H9 (cell line): Measurements from ENCODE around the gene FBXO39. TPM values are rescaled to one million over a fixed set of nuclear protein-coding genes. Genes with fewer than 3 reads are reported as not detected.

ENCODE experiments used
- DNase-seq: peaks from one replicate; pipeline ENCODE4 v3.0.0-alpha.2; 2017
- H2AFZ ChIP-seq: one replicate; pipeline ENCODE4 v1.6.1; 2013; ENCODE audit warnings: mild to moderate bottlenecking, low read length, control low read depth, moderate library complexity
- H2AK5ac ChIP-seq: 2 replicates; pipeline ENCODE4 v1.6.1; 2013; ENCODE audit warnings: low read length, control low read depth, mixed read lengths; ENCODE audit not compliant: insufficient read length
- H2BK120ac ChIP-seq: one replicate; pipeline ENCODE4 v1.6.1; 2013; ENCODE audit warnings: low read depth, mild to moderate bottlenecking, low read length, control low read depth, inconsistent platforms; ENCODE audit not compliant: poor library complexity, severe bottlenecking
- H2BK12ac ChIP-seq: 2 replicates; pipeline ENCODE4 v1.6.1; 2013; ENCODE audit warnings: low read length, control low read depth, mixed read lengths, low read depth; ENCODE audit not compliant: insufficient read length
- H2BK15ac ChIP-seq: 2 replicates; pipeline ENCODE4 v1.6.1; 2013; ENCODE audit warnings: low read depth, low read length, control low read depth
- H2BK20ac ChIP-seq: one replicate; pipeline ENCODE4 v1.6.1; 2013; ENCODE audit warnings: low read depth, mild to moderate bottlenecking, low read length, control low read depth, inconsistent platforms; ENCODE audit not compliant: poor library complexity, severe bottlenecking
- H2BK5ac ChIP-seq: 2 replicates; pipeline ENCODE4 v1.6.1; 2013; ENCODE audit warnings: low read length, control low read depth, mixed read lengths; ENCODE audit not compliant: insufficient read length
- H3K14ac ChIP-seq: 2 replicates; pipeline ENCODE4 v1.6.1; 2013; ENCODE audit warnings: low read length, control low read depth; ENCODE audit not compliant: insufficient read depth
- H3K18ac ChIP-seq: 2 replicates; pipeline ENCODE4 v1.6.1; 2013; ENCODE audit warnings: low read depth, mild to moderate bottlenecking, mixed read lengths, low read length, control low read depth; ENCODE audit not compliant: insufficient read length
- H3K23ac ChIP-seq: 2 replicates; pipeline ENCODE4 v1.6.1; 2013; ENCODE audit warnings: low read length, control low read depth, mixed read lengths, low read depth; ENCODE audit not compliant: insufficient read length
- H3K23me2 ChIP-seq: 2 replicates; pipeline ENCODE4 v1.6.1; 2013; ENCODE audit warnings: low read depth, mild to moderate bottlenecking, mixed read lengths, low read length, control low read depth; ENCODE audit not compliant: insufficient read length, poor library complexity, severe bottlenecking
- H3K27ac ChIP-seq: 2 replicates; pipeline ENCODE4 v1.5.1; 2013; ENCODE audit warnings: low read length, control low read depth, mixed read lengths, low read depth; ENCODE audit not compliant: insufficient read length
- H3K27me3 ChIP-seq: 2 replicates; pipeline ENCODE4 v1.6.1; 2013; ENCODE audit warnings: low read length, control low read depth, inconsistent platforms; ENCODE audit not compliant: insufficient read depth
- H3K4ac ChIP-seq: 2 replicates; pipeline ENCODE4 v1.6.1; 2013; ENCODE audit warnings: low read depth, mild to moderate bottlenecking, control low read depth, inconsistent platforms, low read length, moderate library complexity
- H3K4me1 ChIP-seq: 2 replicates; pipeline ENCODE4 v1.6.1; 2013; ENCODE audit warnings: low read length, control low read depth, inconsistent platforms; ENCODE audit not compliant: insufficient read depth
- H3K4me2 ChIP-seq: 2 replicates; pipeline ENCODE4 v1.6.1; 2013; ENCODE audit warnings: low read length, control low read depth, mixed read lengths; ENCODE audit not compliant: insufficient read length, insufficient read depth
- H3K56ac ChIP-seq: 2 replicates; pipeline ENCODE4 v1.6.1; 2013; ENCODE audit warnings: low read depth, mild to moderate bottlenecking, mixed read lengths, low read length, control low read depth; ENCODE audit not compliant: insufficient read length
- H3K79me1 ChIP-seq: 2 replicates; pipeline ENCODE4 v1.6.1; 2013; ENCODE audit warnings: low read depth, mild to moderate bottlenecking, moderate library complexity, low read length, control low read depth, inconsistent platforms; ENCODE audit not compliant: insufficient read depth, poor library complexity, severe bottlenecking
- H3K79me2 ChIP-seq: 2 replicates; pipeline ENCODE4 v1.6.1; 2013; ENCODE audit warnings: low read length, control low read depth, inconsistent platforms; ENCODE audit not compliant: insufficient read depth
- H3K9ac ChIP-seq: 2 replicates; pipeline ENCODE4 v1.6.1; 2013; ENCODE audit warnings: low read length, control low read depth, mixed read lengths; ENCODE audit not compliant: insufficient read length; ENCODE audit errors: extremely low read depth
- H3K9me3 ChIP-seq: one replicate; pipeline ENCODE4 v1.6.1; 2013; ENCODE audit warnings: low read depth, low read length, inconsistent platforms; ENCODE audit not compliant: control insufficient read depth
- H3T11ph ChIP-seq: one replicate; pipeline ENCODE4 v1.6.1; 2013; ENCODE audit warnings: mild to moderate bottlenecking, low read length, control low read depth, inconsistent platforms
- H4K20me1 ChIP-seq: one replicate; pipeline ENCODE4 v1.6.1; 2013; ENCODE audit not compliant: control insufficient read depth, insufficient read length, insufficient read depth
- H4K5ac ChIP-seq: 2 replicates; pipeline ENCODE4 v1.6.1; 2013; ENCODE audit warnings: low read depth, mild to moderate bottlenecking, mixed read lengths, low read length, control low read depth; ENCODE audit not compliant: insufficient read length
- H4K8ac ChIP-seq: replicated peaks from 2 replicates; pipeline ENCODE4 v1.6.1; 2013; ENCODE audit warnings: low read length, control low read depth, mixed read lengths, low read depth; ENCODE audit not compliant: insufficient read length
- H4K91ac ChIP-seq: 2 replicates; pipeline ENCODE4 v1.6.1; 2013; ENCODE audit warnings: low read depth, mild to moderate bottlenecking, moderate library complexity, mixed read lengths, low read length, control low read depth; ENCODE audit not compliant: insufficient read length
- H3K27ac Mint-ChIP-seq, 3 experiments: 2 replicates in 2 of 3; 3 replicates in 1 of 3; pipeline ENCODE4 v1.8.0; 2020 to 2021; ENCODE audit warnings: mixed read lengths in 3 of 3, mild to moderate bottlenecking in 1 of 3, moderate library complexity in 1 of 3
- H3K27me3 Mint-ChIP-seq: 2 replicates; pipeline ENCODE4 v1.8.0; 2021; ENCODE audit warnings: low read depth, mild to moderate bottlenecking, moderate library complexity, mixed read lengths
- H3K36me3 Mint-ChIP-seq, 3 experiments: 2 replicates in 2 of 3; 3 replicates in 1 of 3; pipeline ENCODE4 v1.8.0; 2020 to 2021; ENCODE audit warnings: low read depth in 3 of 3, mixed read lengths in 3 of 3; ENCODE audit not compliant: insufficient read depth in 1 of 3
- H3K4me1 Mint-ChIP-seq, 2 experiments: 2 replicates each; pipeline ENCODE4 v1.8.0; 2020; ENCODE audit warnings: mixed read lengths in 2 of 2
- H3K4me3 Mint-ChIP-seq, 2 experiments: 2 replicates in 1 of 2; 3 replicates in 1 of 2; pipeline ENCODE4 v1.8.0; 2020 to 2021; ENCODE audit warnings: mild to moderate bottlenecking in 2 of 2, mixed read lengths in 2 of 2, moderate library complexity in 1 of 2
- H3K9me3 Mint-ChIP-seq, 2 experiments: 2 replicates in 1 of 2; 3 replicates in 1 of 2; pipeline ENCODE4 v1.8.0; 2020; ENCODE audit warnings: mild to moderate bottlenecking in 2 of 2, mixed read lengths in 2 of 2, moderate library complexity in 1 of 2
- WGBS: extraction: QIAGEN DNeasy Blood & Tissue Kit; methylation state at CpG from one replicate; pipeline ENCODE4 v1.1.7; 2013; ENCODE audit warnings: missing lambda C conversion rate, low lambda C conversion rate, mixed read lengths; ENCODE audit not compliant: insufficient read length; ENCODE audit errors: extremely low coverage; 5-methylcytosine and 5-hydroxymethylcytosine counted together
- total RNA-seq: library from RNA; stranded (reverse); gene quantifications from 2 replicates; pipeline ENCODE4 v1.2.1, GENCODE V29; 2021
- TF ChIP-seq, protein P1 (sequence below): fragments of 200-600 bp; sonication (generic); conservative IDR thresholded peaks from 3 replicates; pipeline ENCODE4 v1.8.0; 2021; ENCODE audit warnings: antibody characterized with exemption, mild to moderate bottlenecking

The FBXO39 gene
- total RNA-seq, 1 experiment from 2014 or later, result not detected

DNA sequence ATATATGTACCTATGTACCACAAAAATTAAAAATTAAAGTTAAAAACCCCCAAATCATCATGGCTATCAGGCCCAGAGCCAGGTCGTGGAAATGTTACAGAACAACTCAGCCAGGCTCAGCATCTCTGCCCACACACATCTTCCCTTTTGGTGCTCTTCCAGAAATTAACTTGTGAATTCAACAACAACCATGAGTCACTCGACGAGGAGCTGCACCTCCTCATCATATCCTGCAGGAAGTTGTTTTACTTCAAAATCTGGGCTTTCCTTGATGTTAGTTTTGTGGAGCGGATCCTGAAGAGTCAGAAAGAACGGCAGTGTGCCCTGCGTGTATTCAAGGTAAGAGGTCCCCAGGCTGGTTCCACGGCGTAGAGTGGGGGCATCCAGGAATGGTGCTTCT, 10.6 kb downstream of the FBXO39 start:
- no peak overlapping the region for H2AFZ ChIP-seq
- peaks cover 65% of the 10 kb centered on the region for H3K27me3 Mint-ChIP-seq

More for the DNA sequence above, 10.6 kb downstream of the FBXO39 start:
- H2BK5ac ChIP-seq, result no peak overlapping the region
- H3K56ac ChIP-seq, result no peak overlapping the region
- H3K18ac ChIP-seq, result no peak overlapping the region
- no peak overlapping the region for H4K91ac ChIP-seq
- no peak overlapping the region for H2BK15ac ChIP-seq
- H2BK20ac ChIP-seq, result no peak overlapping the region
- H2AK5ac ChIP-seq, result no peak overlapping the region
- H3K4me2 ChIP-seq, result no peak overlapping the region
- H3K23ac ChIP-seq, result no peak overlapping the region
- no peak overlapping the region for H2BK12ac ChIP-seq
- H4K8ac ChIP-seq, result no peak overlapping the region
- H2BK120ac ChIP-seq, result no peak overlapping the region
- no peak overlapping the region for H4K5ac ChIP-seq
- no peak overlapping the region for H3K9ac ChIP-seq
- Mint-ChIP-seq H3K4me1 (no peaks in the 10 kb centered on the region), H3K4me3 (no peak overlapping the region), H3K27ac (no peak overlapping the region), H3K9me3 (no peaks in the 10 kb centered on the region; a peak in 1 of 5 replicates), H3K36me3 (no peaks in the 10 kb centered on the region)
- no peaks in the 10 kb centered on the region for H3K79me2 ChIP-seq
- no peaks in the 10 kb centered on the region for H3K79me1 ChIP-seq
- H3K9me3 ChIP-seq, result no peaks in the 10 kb centered on the region
- H3T11ph ChIP-seq, result no peak overlapping the region
- no peaks in the 10 kb centered on the region for H3K27me3 ChIP-seq
- H3K14ac ChIP-seq, result no peak overlapping the region
- no CpG with 5 or more reads among the region's 8 CpGs for WGBS
- DNase-seq, result no peak
- TF ChIP-seq, protein P1, sequence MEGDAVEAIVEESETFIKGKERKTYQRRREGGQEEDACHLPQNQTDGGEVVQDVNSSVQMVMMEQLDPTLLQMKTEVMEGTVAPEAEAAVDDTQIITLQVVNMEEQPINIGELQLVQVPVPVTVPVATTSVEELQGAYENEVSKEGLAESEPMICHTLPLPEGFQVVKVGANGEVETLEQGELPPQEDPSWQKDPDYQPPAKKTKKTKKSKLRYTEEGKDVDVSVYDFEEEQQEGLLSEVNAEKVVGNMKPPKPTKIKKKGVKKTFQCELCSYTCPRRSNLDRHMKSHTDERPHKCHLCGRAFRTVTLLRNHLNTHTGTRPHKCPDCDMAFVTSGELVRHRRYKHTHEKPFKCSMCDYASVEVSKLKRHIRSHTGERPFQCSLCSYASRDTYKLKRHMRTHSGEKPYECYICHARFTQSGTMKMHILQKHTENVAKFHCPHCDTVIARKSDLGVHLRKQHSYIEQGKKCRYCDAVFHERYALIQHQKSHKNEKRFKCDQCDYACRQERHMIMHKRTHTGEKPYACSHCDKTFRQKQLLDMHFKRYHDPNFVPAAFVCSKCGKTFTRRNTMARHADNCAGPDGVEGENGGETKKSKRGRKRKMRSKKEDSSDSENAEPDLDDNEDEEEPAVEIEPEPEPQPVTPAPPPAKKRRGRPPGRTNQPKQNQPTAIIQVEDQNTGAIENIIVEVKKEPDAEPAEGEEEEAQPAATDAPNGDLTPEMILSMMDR, result no peak
- no peaks in the 10 kb centered on the region for H4K20me1 ChIP-seq
- H3K4ac ChIP-seq, result no peak overlapping the region
- H3K27ac ChIP-seq, result no peak overlapping the region
- H3K4me1 ChIP-seq, result no peaks in the 10 kb centered on the region
- H3K23me2 ChIP-seq, result no peaks in the 10 kb centered on the region
